ENCODE results near the gene TGFB2.

The TGFB2 gene

DNA sequence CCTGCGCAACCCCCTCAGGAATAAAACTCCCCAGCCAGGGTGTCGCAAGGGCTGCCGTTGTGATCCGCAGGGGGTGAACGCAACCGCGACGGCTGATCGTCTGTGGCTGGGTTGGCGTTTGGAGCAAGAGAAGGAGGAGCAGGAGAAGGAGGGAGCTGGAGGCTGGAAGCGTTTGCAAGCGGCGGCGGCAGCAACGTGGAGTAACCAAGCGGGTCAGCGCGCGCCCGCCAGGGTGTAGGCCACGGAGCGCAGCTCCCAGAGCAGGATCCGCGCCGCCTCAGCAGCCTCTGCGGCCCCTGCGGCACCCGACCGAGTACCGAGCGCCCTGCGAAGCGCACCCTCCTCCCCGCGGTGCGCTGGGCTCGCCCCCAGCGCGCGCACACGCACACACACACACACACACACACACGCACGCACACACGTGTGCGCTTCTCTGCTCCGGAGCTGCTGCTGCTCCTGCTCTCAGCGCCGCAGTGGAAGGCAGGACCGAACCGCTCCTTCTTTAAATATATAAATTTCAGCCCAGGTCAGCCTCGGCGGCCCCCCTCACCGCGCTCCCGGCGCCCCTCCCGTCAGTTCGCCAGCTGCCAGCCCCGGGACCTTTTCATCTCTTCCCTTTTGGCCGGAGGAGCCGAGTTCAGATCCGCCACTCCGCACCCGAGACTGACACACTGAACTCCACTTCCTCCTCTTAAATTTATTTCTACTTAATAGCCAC, 696 bp downstream of the TGFB2 start:
- Histone ChIP-seq H3K27me3 (replicated peaks; ENCODE audit: control insufficient read depth, insufficient read depth, low read length) (0 out of 2 replicates have a peak, but pooled peaks cover 2% of the 10 kb centered on the region), H3K4me3 (replicated peaks; ENCODE audit: low read depth, low read length) (peak overlapping the region; percentile 72), H3K36me3 (ENCODE audit: control insufficient read depth, insufficient read depth, low read length) (no peaks in the 10 kb centered on the region)
- peak; percentile 71 for DNase-seq (ENCODE audit: extremely low read depth, insufficient read length)
- TF ChIP-seq, protein P1, sequence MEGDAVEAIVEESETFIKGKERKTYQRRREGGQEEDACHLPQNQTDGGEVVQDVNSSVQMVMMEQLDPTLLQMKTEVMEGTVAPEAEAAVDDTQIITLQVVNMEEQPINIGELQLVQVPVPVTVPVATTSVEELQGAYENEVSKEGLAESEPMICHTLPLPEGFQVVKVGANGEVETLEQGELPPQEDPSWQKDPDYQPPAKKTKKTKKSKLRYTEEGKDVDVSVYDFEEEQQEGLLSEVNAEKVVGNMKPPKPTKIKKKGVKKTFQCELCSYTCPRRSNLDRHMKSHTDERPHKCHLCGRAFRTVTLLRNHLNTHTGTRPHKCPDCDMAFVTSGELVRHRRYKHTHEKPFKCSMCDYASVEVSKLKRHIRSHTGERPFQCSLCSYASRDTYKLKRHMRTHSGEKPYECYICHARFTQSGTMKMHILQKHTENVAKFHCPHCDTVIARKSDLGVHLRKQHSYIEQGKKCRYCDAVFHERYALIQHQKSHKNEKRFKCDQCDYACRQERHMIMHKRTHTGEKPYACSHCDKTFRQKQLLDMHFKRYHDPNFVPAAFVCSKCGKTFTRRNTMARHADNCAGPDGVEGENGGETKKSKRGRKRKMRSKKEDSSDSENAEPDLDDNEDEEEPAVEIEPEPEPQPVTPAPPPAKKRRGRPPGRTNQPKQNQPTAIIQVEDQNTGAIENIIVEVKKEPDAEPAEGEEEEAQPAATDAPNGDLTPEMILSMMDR (IDR thresholded peaks at IDR 0.05; ENCODE audit: insufficient read depth, low read length, poor library complexity, severe bottlenecking): no peak

DNA sequence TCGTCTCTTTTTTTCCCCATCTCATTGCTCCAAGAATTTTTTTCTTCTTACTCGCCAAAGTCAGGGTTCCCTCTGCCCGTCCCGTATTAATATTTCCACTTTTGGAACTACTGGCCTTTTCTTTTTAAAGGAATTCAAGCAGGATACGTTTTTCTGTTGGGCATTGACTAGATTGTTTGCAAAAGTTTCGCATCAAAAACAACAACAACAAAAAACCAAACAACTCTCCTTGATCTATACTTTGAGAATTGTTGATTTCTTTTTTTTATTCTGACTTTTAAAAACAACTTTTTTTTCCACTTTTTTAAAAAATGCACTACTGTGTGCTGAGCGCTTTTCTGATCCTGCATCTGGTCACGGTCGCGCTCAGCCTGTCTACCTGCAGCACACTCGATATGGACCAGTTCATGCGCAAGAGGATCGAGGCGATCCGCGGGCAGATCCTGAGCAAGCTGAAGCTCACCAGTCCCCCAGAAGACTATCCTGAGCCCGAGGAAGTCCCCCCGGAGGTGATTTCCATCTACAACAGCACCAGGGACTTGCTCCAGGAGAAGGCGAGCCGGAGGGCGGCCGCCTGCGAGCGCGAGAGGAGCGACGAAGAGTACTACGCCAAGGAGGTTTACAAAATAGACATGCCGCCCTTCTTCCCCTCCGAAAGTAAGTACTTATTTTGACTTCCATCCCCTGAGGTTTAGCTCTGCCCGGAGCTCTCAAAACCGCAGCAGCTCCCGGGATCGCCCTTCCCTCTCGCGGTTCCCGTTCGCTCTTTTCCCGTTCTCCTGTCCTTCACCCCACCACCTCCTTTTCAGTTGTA, 1.5 kb downstream of the TGFB2 start:
- H3K27me3 ChIP-seq (replicated peaks; ENCODE audit: control insufficient read depth, insufficient read depth, low read length): 0 out of 2 replicates have a peak, but pooled peaks cover 2% of the 10 kb centered on the region
- TF ChIP-seq, protein P1 (IDR thresholded peaks at IDR 0.05; ENCODE audit: insufficient read depth, low read length, poor library complexity, severe bottlenecking): no peak
- peak overlapping the region; percentile 72 for H3K4me3 ChIP-seq (replicated peaks; ENCODE audit: low read depth, low read length)
- peak; percentile 37 for DNase-seq (ENCODE audit: extremely low read depth, insufficient read length)
- H3K36me3 ChIP-seq (ENCODE audit: control insufficient read depth, insufficient read depth, low read length): no peaks in the 10 kb centered on the region

DNA sequence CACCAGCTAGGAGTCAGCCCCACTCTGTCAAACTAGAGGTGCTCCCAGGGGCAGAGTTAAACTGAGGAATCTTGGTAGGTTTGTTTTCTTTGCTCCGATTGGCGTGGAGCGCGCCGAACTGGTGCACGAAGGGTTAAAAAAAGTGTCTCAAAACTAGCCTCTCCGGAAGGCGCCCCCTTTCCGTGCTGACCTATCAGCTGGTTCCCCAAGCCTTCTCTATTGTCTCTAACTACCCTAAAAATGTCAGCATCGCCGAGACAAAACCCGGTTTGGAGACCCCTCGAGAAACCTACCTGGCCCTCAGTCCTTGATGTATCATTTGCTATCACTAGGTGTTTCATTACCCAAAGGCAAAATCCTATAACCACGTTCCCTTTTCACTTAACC, 2.2 kb downstream of the TGFB2 start:
- H3K4me3 ChIP-seq (replicated peaks; ENCODE audit: low read depth, low read length): no peak overlapping the region
- no peak for DNase-seq (ENCODE audit: extremely low read depth, insufficient read length)
- H3K27me3 ChIP-seq (replicated peaks; ENCODE audit: control insufficient read depth, insufficient read depth, low read length): 0 out of 2 replicates have a peak, but pooled peaks cover 2% of the 10 kb centered on the region
- TF ChIP-seq, protein P1 (IDR thresholded peaks at IDR 0.05; ENCODE audit: insufficient read depth, low read length, poor library complexity, severe bottlenecking): no peak
- H3K36me3 ChIP-seq (ENCODE audit: control insufficient read depth, insufficient read depth, low read length): no peaks in the 10 kb centered on the region

DNA sequence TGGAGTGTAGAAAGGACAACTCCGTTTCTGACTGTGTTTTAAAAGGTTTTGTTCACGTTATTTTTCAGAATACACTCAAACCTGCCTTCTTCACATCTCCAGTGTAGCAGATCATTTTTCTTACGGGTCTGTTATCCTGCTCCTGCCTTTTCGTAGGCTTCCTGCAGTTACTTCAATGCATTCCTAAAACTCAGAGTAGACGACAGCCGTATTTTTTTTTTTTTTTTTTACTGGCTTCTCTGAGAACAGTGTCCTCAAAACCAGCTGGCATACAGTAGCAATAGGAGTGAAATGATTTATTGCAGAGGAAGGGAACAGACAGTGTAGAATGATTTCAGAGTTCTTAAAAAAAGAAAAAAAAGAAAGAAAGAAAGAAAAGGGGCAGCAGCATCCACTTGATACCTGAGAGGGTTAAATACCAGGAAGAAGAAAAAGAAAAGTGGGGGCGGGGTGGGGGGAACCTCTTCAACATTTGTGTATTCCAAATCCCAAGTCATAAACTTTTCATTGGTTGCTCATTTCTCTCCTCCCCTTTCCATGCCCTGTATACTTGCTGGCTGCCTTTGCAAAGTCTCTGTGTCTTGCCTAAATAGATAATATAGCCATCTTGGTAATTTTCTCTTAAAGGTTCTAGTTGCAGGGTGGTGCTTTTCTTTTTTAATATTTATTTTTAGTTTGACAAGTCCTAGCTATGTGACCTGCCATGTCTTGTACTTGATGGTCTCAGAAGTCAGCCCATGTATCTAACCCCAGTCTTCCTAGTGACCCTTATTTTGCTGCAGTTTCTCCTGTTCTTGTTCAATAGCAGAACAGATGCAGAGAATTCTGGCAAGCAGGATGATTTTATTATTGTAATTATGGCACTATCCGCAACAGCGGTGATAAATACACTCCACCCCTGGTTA, 2.8 kb downstream of the TGFB2 start:
- H3K27me3 ChIP-seq (replicated peaks; ENCODE audit: control insufficient read depth, insufficient read depth, low read length): 0 out of 2 replicates have a peak, but pooled peaks cover 2% of the 10 kb centered on the region
- TF ChIP-seq, protein P1 (IDR thresholded peaks at IDR 0.05; ENCODE audit: insufficient read depth, low read length, poor library complexity, severe bottlenecking): no peak
- H3K4me3 ChIP-seq (replicated peaks; ENCODE audit: low read depth, low read length): no peak overlapping the region
- no peak for DNase-seq (ENCODE audit: extremely low read depth, insufficient read length)
- H3K36me3 ChIP-seq (ENCODE audit: control insufficient read depth, insufficient read depth, low read length): no peaks in the 10 kb centered on the region

DNA sequence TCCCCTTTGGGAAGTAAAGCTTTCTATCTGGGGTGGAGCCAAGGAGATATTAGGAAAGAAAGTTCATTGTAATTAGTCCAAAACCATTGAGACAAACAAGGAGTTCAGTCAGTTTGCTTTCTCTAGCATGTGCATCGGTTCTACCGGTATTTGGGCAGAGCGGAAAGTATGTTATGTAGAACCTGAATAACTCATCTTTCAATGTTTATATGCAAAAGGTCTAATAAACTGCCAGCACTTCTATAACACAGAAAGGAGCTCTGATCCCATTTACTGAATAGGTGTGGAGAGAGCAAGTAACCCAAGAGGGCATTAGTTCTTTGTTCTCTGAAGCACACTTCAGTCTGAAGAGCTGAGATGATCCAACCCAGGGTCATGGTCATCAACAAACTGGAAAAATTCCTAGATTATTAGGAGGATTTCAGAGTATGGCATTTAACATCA, 3.5 kb downstream of the TGFB2 start:
- TF ChIP-seq, protein P1 (IDR thresholded peaks at IDR 0.05; ENCODE audit: insufficient read depth, low read length, poor library complexity, severe bottlenecking): no peak
- no peaks in the 10 kb centered on the region for H3K36me3 ChIP-seq (ENCODE audit: control insufficient read depth, insufficient read depth, low read length)
- no peak overlapping the region for H3K4me3 ChIP-seq (replicated peaks; ENCODE audit: low read depth, low read length)
- no peak for DNase-seq (ENCODE audit: extremely low read depth, insufficient read length)
- 0 out of 2 replicates have a peak, but pooled peaks cover 2% of the 10 kb centered on the region for H3K27me3 ChIP-seq (replicated peaks; ENCODE audit: control insufficient read depth, insufficient read depth, low read length)
